GM23248 (cell line): ENCODE results near the gene MAP6.

ENCODE experiments used
- EZH2 ChIP-seq: fragments of 200-600 bp; sonication (generic); IDR thresholded peaks from 2 replicates; pipeline ENCODE4 v1.6.1; 2018; ENCODE audit warnings: antibody characterized with exemption, mild to moderate bottlenecking; ENCODE audit not compliant: insufficient read depth, poor library complexity, severe bottlenecking
- EZH2phosphoT487 ChIP-seq: fragments of 200-600 bp; sonication (generic); IDR thresholded peaks from 2 replicates; pipeline ENCODE4 v1.6.1; 2018; ENCODE audit warnings: antibody characterized with exemption, moderate library complexity, mild to moderate bottlenecking, low read depth; ENCODE audit not compliant: insufficient read depth

GRCh38 chr11:75677275-75677674 lies 8.4 kb upstream of the MAP6 start:
- TF ChIP-seq EZH2 (no peak), EZH2phosphoT487 (no peak)
